ENCODE data around the gene PISD. TPM values are rescaled to one million over a fixed set of nuclear protein-coding genes. Genes with fewer than 3 reads are reported as not detected.

PISD gene
- total RNA-seq, 1 donor from 2014 or later = 57.8 TPM

GRCh38 chr22:31625661-31626426 lies 36.2 kb downstream of the PISD start:
- DNase-seq (ENCODE audit: low spot score) = peak; percentile 68

GRCh38 chr22:31625257-31625640 lies 36.8 kb downstream of the PISD start:
- no peak for DNase-seq (ENCODE audit: low spot score)

- DNase-seq (ENCODE audit: low spot score) = no peak
These were observed 38.3 kb downstream of the PISD start for GRCh38 chr22:31623592-31624304.

- no peak for DNase-seq (ENCODE audit: low spot score)
These were observed 39.0 kb downstream of the PISD start for GRCh38 chr22:31622980-31623379.

GRCh38 chr22:31621507-31622124 lies 40.4 kb downstream of the PISD start:
- DNase-seq (ENCODE audit: low spot score) = no peak

GRCh38 chr22:31620756-31621480 lies 41.1 kb downstream of the PISD start:
- DNase-seq (ENCODE audit: low spot score) = no peak

- DNase-seq (ENCODE audit: low spot score) = no peak
These were observed 42.3 kb downstream of the PISD start for GRCh38 chr22:31619611-31620300.

GRCh38 chr22:31618471-31619176 lies 43.4 kb downstream of the PISD start:
- no peak for DNase-seq (ENCODE audit: low spot score)

GRCh38 chr22:31618057-31618456 lies 44.0 kb downstream of the PISD start:
- no peak for DNase-seq (ENCODE audit: low spot score)

GRCh38 chr22:31616315-31616980 lies 45.6 kb downstream of the PISD start:
- no peak for DNase-seq (ENCODE audit: low spot score)

GRCh38 chr22:31615940-31616314 lies 46.1 kb downstream of the PISD start:
- no peak for DNase-seq (ENCODE audit: low spot score)

- DNase-seq (ENCODE audit: low spot score) = no peak
These were observed 46.5 kb downstream of the PISD start for GRCh38 chr22:31615491-31615860.

GRCh38 chr22:31614781-31615490 lies 47.1 kb downstream of the PISD start:
- no peak for DNase-seq (ENCODE audit: low spot score)

- no peak for DNase-seq (ENCODE audit: low spot score)
These were observed 48.1 kb downstream of the PISD start for GRCh38 chr22:31613904-31614296.

GRCh38 chr22:31613286-31613903 lies 48.6 kb downstream of the PISD start:
- no peak for DNase-seq (ENCODE audit: low spot score)

- no peak for DNase-seq (ENCODE audit: low spot score)
These were observed 49.1 kb downstream of the PISD start for GRCh38 chr22:31612891-31613285.

GRCh38 chr22:31611061-31611760 lies 50.8 kb downstream of the PISD start:
- no peak for DNase-seq (ENCODE audit: low spot score)

- no peak for DNase-seq (ENCODE audit: low spot score)
These were observed 51.4 kb downstream of the PISD start for GRCh38 chr22:31610611-31611010.

- DNase-seq (ENCODE audit: low spot score) = no peak
These were observed 52.3 kb downstream of the PISD start for GRCh38 chr22:31609716-31610115.
